IMR-90 (cell line): ENCODE results near the gene SPECC1L.
"Not testable (repeated sequence)": the region's sequence is repeated elsewhere in the genome, so short reads cannot be mapped to it uniquely, and the experiment has no call there.

Experiments
- CHD1 ChIP-seq: IDR thresholded peaks from 2 replicates; pipeline ENCODE4 v1.6.1; 2012; ENCODE audit warnings: low read depth, low read length, improper control_type of control experiment
- CTCF ChIP-seq: conservative IDR thresholded peaks from 2 replicates; pipeline ENCODE4 v1.5.1; 2012; ENCODE audit warnings: mild to moderate bottlenecking, low read depth, low read length, improper control_type of control experiment
- ELK1 ChIP-seq: fragments of 150-350 bp; IDR thresholded peaks from 2 replicates; pipeline ENCODE4 v1.6.1; 2016; ENCODE audit warnings: low read depth, mild to moderate bottlenecking, low read length, moderate library complexity, borderline replicate concordance
- MAFK ChIP-seq: IDR thresholded peaks from 2 replicates; pipeline ENCODE4 v1.6.1; 2012; ENCODE audit warnings: low read depth, low read length, improper control_type of control experiment
- MXI1 ChIP-seq: IDR thresholded peaks from 2 replicates; pipeline ENCODE4 v1.6.1; 2012; ENCODE audit warnings: low read depth, mild to moderate bottlenecking, low read length, moderate library complexity, borderline replicate concordance
- NFE2L2 ChIP-seq: fragments of 150-350 bp; IDR thresholded peaks from 2 replicates; pipeline ENCODE4 v1.6.1; 2016; ENCODE audit warnings: low read depth, mild to moderate bottlenecking, low read length
- POLR2A ChIP-seq: IDR thresholded peaks from 2 replicates; pipeline ENCODE4 v1.6.1; 2012; ENCODE audit warnings: mild to moderate bottlenecking, low read depth, low read length
- RAD21 ChIP-seq: IDR thresholded peaks from 2 replicates; pipeline ENCODE4 v1.6.1; 2012; ENCODE audit warnings: low read length, improper control_type of control experiment
- RCOR1 ChIP-seq: IDR thresholded peaks from 2 replicates; pipeline ENCODE4 v1.6.1; 2012; ENCODE audit warnings: mild to moderate bottlenecking, low read length, improper control_type of control experiment; ENCODE audit not compliant: insufficient replicate concordance
- RFX5 ChIP-seq: IDR thresholded peaks from 2 replicates; pipeline ENCODE4 v1.8.0; 2012; ENCODE audit warnings: low read depth, mild to moderate bottlenecking, low read length, moderate library complexity
- SMC3 ChIP-seq: fragments of 150-350 bp; IDR thresholded peaks from 2 replicates; pipeline ENCODE4 v1.6.1; 2016; ENCODE audit warnings: low read depth, mild to moderate bottlenecking, antibody characterized with exemption, low read length, moderate library complexity
- USF2 ChIP-seq: fragments of 150-350 bp; IDR thresholded peaks from 2 replicates; pipeline ENCODE4 v1.6.1; 2017; ENCODE audit warnings: mild to moderate bottlenecking, antibody characterized with exemption, low read length, low read depth

GRCh38 chr22:24245584-24246561 is 24.8 kb upstream of the SPECC1L start:
- not testable (repeated sequence) for TF ChIP-seq POLR2A, NFE2L2, CTCF, CHD1, USF2, RFX5, RAD21, RCOR1, MXI1, ELK1, MAFK, SMC3
